HCT116 (cell line): ENCODE data around the gene FBXL7.

Experiments
- CTCF ChIP-seq, 3 experiments: fragments of 200-600 bp in 1 of 3; sonication (generic) in 1 of 3; IDR thresholded peaks in 2 of 3; conservative IDR thresholded peaks in 1 of 3; 2 replicates each; pipeline ENCODE4 v1.5.1; 2012 to 2017; ENCODE audit warnings: low read depth in 2 of 3, low read length in 2 of 3, antibody characterized with exemption in 1 of 3, borderline replicate concordance in 1 of 3, control low read depth in 1 of 3, mild to moderate bottlenecking in 1 of 3, mixed read lengths in 1 of 3, mixed run types in 1 of 3, moderate library complexity in 1 of 3; ENCODE audit not compliant: insufficient read depth in 1 of 3
- ELF1 ChIP-seq: IDR thresholded peaks from 2 replicates; pipeline ENCODE4 v1.6.1; 2012; ENCODE audit warnings: low read depth, borderline replicate concordance
- EZH2 ChIP-seq: fragments of 200-600 bp; sonication (generic); IDR thresholded peaks from 2 replicates; pipeline ENCODE4 v1.6.1; 2017; ENCODE audit warnings: antibody characterized with exemption, mixed run types
- POLR2AphosphoS5 ChIP-seq: IDR thresholded peaks from 2 replicates; pipeline ENCODE4 v1.6.1; 2011; ENCODE audit warnings: mild to moderate bottlenecking, low read depth, low read length, moderate library complexity
- TF ChIP-seq, protein P1 (sequence below): IDR thresholded peaks from 2 replicates; pipeline ENCODE4 v1.6.1; 2012; ENCODE audit warnings: low read depth
- TF ChIP-seq, protein P2 (sequence below): IDR thresholded peaks from 2 replicates; pipeline ENCODE4 v1.6.1; 2012

DNA sequence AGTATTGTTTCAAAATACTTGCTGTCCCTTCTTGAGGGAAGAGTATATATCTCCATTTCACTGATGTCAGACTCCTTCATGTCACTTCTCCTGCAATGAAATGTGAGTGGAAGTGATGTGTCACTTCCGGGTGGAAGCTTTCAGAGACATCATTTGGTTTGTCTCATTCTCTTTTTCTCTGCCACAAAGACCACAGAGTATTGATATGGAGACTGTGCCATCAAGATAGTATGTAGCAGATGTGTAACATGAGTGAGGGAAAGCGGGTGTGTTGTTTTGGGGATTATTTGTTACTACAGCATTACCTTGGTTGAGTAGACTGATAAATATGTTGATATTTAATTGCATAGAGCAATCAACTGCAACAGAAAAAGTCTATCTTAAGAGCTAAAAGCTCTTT, 169.8 kb downstream of the FBXL7 start:
- TF ChIP-seq, protein P1, sequence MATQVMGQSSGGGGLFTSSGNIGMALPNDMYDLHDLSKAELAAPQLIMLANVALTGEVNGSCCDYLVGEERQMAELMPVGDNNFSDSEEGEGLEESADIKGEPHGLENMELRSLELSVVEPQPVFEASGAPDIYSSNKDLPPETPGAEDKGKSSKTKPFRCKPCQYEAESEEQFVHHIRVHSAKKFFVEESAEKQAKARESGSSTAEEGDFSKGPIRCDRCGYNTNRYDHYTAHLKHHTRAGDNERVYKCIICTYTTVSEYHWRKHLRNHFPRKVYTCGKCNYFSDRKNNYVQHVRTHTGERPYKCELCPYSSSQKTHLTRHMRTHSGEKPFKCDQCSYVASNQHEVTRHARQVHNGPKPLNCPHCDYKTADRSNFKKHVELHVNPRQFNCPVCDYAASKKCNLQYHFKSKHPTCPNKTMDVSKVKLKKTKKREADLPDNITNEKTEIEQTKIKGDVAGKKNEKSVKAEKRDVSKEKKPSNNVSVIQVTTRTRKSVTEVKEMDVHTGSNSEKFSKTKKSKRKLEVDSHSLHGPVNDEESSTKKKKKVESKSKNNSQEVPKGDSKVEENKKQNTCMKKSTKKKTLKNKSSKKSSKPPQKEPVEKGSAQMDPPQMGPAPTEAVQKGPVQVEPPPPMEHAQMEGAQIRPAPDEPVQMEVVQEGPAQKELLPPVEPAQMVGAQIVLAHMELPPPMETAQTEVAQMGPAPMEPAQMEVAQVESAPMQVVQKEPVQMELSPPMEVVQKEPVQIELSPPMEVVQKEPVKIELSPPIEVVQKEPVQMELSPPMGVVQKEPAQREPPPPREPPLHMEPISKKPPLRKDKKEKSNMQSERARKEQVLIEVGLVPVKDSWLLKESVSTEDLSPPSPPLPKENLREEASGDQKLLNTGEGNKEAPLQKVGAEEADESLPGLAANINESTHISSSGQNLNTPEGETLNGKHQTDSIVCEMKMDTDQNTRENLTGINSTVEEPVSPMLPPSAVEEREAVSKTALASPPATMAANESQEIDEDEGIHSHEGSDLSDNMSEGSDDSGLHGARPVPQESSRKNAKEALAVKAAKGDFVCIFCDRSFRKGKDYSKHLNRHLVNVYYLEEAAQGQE: no peak
- TF ChIP-seq EZH2 (no peak), CTCF (IDR thresholded peaks at IDR 0.05 in 2 of 3, conservative IDR thresholded peaks at IDR 0.05 in 1 of 3; ENCODE audit: borderline replicate concordance in 1 of 3, insufficient read depth in 1 of 3, low read depth in 2 of 3, low read length in 2 of 3) (no peak), POLR2AphosphoS5 (no peak), ELF1 (no peak)
- TF ChIP-seq, protein P2, sequence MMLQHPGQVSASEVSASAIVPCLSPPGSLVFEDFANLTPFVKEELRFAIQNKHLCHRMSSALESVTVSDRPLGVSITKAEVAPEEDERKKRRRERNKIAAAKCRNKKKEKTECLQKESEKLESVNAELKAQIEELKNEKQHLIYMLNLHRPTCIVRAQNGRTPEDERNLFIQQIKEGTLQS: no peak
